T-helper 2 cell (primary cell): ENCODE results near the gene MRGPRE.
"Not testable (repeated sequence)": the region's sequence is repeated elsewhere in the genome, so short reads cannot be mapped to it uniquely, and the experiment has no call there.

Experiments used
- DNase-seq, 5 experiments: peaks; one replicate each; pipeline versions ENCODE4 v3.0.0 to v3.0.0-alpha.2; 2012 to 2022
- total RNA-seq, 2 donors: gene quantifications; one replicate each; lab custom pipeline; 2026; lab: John Stamatoyannopoulos, UW

The MRGPRE gene, protein sequence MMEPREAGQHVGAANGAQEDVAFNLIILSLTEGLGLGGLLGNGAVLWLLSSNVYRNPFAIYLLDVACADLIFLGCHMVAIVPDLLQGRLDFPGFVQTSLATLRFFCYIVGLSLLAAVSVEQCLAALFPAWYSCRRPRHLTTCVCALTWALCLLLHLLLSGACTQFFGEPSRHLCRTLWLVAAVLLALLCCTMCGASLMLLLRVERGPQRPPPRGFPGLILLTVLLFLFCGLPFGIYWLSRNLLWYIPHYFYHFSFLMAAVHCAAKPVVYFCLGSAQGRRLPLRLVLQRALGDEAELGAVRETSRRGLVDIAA
- 0 reads per million in 2 donors for total RNA-seq

DNA sequence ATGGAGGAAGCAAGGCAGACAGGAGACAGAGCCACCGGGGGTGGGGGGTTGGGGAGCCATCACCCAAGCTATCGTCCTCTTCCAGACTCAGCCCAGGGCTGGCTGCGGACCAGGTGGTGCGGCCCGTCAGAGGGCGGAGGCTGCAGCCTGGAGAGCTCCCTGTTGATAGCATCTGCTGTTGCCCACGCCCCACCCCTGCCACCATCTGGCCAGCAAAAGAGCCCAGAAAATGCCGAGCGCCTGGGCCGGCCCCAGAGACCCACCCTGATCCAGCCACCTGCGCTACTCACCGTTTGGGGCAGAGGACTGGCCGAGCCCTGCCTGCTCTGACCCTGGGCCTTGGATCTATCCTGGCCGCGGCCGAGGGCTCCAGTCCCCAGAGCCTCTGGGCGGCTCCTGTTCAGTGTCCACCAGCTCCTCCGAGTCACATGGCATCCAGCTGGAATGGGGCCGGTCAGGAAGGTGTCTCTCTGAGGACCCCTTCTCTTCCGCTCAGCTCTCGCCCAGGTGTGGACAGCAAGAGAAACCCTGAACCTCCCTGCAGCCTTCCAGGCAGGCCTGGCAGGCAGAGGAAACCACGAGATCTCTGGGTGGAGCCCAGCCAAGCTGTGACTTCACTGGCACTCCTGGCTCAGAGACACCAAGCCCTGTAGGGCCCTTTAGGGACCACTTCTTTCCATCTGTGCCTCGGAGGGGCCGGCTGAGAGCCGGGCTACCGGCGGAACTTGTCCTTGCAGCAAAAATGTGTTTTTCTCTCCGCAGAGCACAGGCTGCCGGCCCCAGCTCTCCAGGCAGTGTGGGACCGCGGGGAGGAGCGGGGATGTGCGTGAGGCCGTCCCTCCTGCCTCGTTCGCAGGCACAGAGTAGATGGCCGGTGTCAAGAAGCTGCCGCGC lies at the start of gene MRGPRE:
Gene MRGPRE, minus strand, starts transcription at position 567 of the 894 bp plus-strand sequence. CDS start 3,618 bp downstream, outside the sequence.
- no peak for DNase-seq

DNA sequence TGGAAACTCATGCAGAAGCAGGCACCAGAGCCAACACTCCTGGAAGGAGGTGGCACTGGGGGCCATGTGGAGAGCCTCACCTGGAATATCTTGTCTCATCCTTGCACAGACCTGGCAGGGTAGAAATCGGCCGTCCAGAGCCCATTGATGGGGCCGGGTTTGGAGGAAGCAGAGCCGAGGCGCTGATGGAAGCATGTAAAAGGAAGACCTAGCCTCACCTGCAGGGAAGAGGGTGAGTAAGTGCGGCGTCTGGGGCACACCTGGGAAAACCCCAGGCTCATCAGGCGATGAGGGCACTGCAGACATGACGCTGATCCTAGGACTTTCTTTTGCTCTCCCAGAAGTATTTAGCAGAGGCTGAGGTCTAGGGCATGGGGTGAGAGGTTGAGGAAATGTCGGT lies 48.9 kb upstream of the MRGPRE start:
- DNase-seq = not testable (repeated sequence)

DNA sequence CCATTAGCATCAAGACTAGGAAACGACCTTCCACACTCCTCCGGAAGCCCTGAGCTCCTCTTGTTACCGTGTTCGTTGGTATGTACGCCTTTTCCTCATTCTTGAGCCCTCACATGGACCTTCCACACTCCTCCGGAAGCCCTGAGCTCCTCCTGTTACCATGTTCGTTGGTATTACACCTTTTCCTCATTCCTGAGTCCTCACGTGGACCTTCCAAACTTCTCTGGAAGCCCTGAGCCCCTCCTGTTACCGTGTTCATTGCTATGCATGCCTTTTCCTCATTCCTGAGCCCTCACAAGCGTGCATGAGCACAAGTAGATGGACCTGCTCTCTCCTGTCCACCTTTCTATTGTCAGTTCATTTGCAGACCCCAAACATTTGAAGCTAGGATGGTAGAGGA lies 48.4 kb upstream of the MRGPRE start:
- not testable (repeated sequence) for DNase-seq

GRCh38 chr11:3278922-3279321 lies 46.7 kb upstream of the MRGPRE start:
- DNase-seq = not testable (repeated sequence)

DNA sequence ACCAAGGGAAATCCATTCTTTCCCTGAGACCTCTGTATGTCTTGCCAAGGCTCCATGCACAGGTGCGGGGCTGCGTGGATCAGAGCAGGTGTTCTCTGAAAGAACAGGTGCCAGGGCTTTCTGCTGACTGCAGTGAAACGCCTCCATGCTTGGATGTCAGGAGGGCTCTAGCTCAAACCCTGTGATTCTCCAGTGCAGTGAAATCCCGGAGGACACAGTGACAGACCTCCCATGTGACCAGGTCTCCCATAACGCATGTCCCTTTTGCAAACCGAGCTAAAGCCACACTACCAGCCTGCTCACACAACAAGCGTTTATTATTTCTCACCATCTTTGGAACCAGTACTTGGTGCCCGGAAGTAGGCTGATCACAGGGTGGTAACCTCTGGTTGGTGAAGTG lies 41.4 kb upstream of the MRGPRE start:
- not testable (repeated sequence) for DNase-seq

DNA sequence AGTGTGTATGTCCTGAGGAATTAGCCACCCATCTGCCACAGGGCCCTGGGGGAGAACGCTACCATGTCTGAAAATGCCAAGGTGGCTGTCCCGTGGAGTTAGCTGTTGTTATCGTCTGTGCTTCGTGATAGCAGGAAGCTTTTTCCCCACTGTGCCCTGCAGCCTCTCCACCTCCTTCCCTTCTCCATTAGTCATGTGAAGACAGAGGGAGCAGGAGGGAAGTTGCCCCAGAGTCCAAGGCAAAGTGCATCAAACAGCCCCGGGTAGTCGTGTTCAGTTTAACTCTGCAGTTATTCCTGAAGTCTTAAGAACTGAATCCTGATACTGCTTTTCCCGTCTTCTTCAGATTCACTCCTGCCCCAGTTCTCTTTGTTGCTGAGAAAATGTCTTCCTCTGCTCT lies 30.3 kb upstream of the MRGPRE start:
- not testable (repeated sequence) for DNase-seq

GRCh38 chr11:3261831-3262230 lies 29.6 kb upstream of the MRGPRE start:
- DNase-seq = not testable (repeated sequence)

DNA sequence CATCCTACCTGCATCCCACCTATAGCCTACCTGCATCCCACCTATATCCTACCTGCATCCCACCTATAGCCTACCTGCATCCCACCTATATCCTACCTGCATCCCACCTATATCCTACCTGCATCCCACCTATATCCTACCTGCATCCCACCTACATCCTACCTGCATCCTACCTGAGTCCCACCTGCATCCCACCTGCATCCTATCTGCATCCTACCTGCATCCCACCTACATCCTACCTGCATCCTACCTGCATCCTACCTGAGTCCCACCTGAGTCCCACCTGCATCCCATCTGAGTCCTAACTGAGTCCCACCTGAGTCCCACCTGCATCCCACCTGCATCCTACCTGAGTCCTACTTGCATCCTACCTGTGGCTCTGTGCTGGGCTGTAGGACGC lies 25.3 kb upstream of the MRGPRE start:
- DNase-seq = not testable (repeated sequence)

GRCh38 chr11:3255241-3255640 lies 23.0 kb upstream of the MRGPRE start:
- not testable (repeated sequence) for DNase-seq

DNA sequence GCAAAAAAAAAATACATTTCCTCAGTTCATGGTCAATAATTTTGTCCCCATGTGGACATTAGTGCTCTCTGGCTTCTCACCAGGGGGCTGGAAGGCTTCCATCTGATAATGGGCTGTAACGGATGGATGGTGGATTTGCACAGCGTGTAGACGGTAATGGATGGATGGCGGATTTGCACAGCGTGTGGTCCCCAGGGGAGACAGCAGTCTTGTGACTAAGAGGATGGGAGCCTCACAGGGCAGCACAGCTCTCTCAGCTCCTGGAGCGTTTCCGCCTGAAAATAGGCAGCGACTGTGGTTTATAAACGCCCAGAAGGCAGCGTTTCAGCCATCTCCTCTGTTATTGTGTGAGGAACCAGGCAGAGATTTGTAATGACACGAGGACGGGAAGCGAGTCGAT lies 22.6 kb upstream of the MRGPRE start:
- DNase-seq = not testable (repeated sequence)

DNA sequence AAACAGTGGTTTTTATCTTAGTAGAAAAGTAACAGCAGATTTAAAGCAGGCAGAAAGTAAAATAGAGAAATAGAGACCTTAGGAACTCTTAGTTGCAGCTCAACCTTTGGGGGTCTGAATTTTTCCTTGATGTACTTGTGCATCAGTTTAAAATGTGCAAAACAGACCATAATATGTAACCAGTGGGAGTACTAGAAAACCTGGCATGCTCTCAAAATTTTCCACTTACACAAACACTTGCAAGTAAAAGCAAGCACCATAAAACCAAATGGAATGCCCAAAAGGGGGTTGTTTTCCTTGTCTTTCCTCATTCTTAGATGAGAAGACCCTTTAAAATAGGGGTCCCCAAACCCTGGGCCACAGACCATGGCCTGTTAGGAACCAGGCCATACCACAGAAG lies 12.9 kb upstream of the MRGPRE start:
- DNase-seq = no peak

- DNase-seq = no peak
Measured at GRCh38 chr11:3243880-3244279, 11.7 kb upstream of the MRGPRE start.

- DNase-seq = no peak
Measured at GRCh38 chr11:3237119-3237518, 4.9 kb upstream of the MRGPRE start.

DNA sequence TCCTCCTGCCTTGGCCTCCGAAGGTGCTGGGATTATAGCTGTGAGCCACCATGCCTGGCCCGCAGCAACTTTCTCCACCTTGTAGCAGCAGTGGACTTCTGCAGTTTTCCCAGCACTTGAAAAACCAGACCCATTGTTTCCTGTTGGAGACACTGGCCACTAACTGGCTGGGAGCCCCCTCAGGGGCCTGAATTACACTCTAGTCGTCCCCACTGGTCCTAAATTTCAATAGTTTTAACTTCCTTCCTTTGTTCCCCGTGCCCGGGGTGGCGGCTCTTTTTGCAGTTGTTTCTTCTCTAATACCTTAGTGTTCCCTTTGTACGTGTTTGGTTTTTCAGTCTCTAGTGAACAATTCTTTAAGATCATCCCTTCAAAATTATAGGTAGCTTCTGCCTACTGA lies 2.6 kb upstream of the MRGPRE start:
- no peak for DNase-seq

DNA sequence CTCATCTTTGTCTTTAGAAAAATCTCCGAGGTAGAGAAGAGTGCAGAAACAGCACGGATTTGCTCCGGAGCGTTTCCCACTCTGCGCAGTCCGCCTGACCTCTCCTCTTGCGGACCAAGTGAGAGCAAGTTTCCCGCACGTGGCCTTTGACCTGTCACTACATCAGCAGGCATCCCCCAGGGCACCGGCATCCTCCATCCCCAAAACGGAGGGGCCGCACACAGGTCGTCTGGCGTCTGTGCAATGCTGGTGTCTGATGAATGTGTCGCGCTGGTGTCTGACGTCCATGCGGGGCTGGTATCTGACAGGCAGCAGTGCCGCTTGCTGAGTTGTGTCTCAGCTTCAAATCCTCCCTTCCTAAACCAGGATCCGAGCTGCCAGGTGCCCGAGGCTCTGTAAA lies 739 bp upstream of the MRGPRE start:
- DNase-seq = no peak

DNA sequence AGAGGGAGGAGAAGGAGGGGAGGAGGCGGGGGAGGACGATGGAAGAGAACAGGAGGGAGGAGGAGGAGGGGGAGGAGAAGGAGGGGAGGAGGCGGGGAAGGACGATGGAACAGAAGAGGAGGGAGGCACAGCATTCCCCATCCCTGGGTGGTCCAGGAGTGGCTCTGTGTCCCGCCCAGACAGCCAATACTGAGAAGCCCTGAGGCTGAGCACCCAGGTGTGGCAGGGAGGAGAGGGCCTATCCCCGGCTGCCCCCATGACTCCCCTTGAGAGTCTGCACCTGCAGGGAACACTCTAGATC lies 717 bp downstream of the MRGPRE start:
- no peak for DNase-seq

DNA sequence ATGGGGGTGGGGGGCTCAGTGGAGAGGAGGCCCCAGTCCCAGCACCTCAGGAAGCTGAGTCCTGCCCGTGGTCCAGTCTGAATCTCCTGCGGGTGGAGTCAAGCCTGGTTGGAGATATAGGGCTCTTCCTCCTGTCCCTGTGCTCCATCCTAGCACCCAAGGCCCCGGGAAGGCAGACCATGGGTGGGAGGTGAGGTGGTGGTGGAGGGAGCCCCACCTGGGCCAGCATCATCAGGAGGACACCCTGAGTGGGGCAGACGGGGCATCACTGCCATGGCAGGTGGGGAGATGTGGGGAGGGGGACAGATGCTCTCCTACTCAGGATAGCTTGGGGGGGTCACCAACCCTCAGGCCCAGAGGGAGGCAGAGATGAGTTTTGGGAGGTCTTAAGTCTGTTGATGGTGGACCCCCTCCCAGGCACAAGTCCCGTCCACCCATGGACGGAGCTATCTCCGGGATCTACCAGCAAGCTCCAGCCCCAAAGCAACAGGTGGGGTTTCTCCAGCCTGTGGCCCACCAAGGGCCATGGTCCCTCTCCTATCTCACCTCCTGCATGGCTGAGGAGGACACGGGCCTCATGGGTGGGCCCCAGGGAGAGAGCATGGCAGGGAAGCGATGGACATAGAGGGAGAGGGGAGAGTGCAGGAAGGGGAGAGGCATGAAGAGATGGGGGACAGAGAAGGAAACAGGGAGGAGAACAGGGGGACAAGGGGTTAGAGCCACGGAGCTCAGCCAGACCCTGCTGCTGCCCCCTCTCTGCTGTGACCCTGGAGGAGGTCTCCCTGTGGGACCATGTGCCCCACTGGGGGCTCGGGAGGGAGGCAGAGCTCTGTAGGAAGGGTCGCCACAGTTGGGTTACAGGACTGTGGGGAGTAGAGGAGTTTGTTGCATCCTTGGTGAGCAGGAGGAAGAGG lies 1.3 kb downstream of the MRGPRE start:
- no peak for DNase-seq

DNA sequence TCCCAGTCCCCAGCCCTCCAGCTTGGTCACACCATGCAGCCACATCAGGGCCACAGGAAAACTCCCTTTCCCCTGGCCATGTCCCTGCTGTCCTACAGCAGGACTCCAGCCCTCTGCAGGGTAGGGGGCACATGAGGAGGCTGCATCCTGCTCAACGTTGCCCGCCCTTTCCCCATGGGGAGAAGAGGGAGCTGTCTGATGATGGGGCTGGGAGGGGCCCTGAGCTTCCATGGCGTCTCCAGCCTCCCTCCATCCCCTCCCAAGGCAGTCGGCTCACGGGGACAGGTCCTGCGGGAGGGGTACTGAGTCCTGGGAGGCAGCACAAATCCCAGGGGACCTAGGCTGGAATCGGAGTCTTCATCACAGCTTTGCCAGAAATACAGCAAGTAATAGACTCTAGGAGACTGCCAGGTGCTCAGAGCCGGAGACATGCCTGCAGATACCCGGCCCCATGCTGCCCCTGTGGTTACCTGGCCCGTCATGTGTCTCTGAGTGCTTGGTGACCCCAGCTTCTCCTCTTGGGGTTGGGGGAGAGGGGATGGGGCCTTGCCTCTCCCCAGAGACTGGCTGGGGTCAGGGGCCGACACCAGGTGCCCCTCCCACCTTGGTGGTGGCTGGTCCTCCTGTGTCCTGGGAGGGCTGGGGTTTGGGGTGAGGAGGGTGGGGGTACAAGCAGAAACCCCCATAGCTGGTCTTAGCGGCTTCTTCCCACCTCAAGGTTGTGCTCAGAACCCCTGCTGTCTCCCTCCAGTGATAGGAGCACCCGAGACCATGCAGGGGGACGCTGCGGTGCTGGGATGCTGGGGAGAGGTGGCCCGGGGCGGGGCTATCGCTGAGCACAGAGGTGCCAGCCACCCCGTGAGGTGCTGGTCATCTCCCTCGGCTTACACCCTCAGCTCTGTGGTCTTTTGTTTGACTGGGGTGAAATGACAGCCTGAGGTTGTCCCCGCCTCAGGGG lies 2.3 kb downstream of the MRGPRE start:
- no peak for DNase-seq

DNA sequence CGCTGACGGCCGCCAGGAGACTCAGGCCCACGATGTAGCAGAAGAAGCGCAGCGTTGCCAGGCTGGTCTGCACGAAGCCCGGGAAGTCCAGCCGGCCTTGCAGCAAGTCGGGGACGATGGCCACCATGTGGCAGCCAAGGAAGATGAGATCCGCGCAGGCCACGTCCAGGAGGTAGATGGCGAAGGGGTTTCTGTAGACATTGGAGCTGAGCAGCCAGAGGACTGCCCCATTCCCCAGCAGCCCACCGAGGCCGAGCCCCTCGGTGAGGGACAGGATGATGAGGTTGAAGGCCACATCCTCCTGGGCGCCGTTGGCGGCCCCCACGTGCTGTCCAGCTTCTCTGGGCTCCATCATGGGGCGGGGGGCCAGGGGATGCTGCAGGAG lies 3.8 kb downstream of the MRGPRE start:
- no peak for DNase-seq

DNA sequence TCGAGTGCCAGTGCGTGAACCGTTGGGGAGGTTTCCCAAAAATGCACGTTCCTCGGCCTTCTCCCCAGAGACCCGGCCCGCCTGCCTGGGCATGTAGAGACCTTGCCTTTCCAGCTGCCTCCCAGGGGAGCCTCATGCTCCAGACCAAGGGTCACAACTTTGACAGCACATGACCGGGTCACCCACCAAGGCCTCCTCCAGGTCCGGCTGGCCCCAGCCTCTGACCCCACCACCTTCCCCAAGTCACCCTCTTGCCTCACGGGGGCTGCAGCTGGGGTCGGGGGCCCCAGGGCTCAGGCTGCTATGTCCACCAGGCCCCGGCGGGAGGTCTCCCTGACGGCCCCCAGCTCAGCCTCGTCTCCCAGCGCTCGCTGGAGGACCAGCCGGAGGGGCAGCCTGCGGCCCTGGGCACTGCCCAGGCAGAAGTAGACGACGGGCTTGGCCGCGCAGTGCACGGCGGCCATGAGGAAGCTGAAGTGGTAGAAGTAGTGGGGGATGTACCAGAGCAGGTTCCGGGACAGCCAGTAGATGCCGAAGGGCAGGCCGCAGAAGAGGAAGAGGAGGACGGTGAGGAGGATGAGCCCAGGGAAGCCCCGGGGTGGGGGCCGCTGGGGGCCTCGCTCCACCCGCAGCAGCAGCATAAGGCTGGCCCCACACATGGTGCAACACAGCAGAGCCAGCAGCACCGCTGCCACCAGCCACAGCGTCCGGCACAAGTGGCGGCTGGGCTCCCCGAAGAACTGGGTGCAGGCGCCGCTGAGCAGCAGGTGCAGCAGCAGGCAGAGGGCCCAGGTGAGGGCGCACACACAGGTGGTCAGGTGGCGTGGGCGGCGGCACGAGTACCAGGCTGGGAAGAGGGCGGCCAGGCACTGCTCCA lies 4.4 kb downstream of the MRGPRE start:
- DNase-seq = no peak
